ENCODE results near the gene TDRD6.
"Not testable (repeated sequence)": the region's sequence is repeated elsewhere in the genome, so short reads cannot be mapped to it uniquely, and the experiment has no call there.

The TDRD6 gene

GRCh38 chr6:46743425-46744158 lies 55.9 kb downstream of the TDRD6 start:
- DNase-seq (ENCODE audit: low read depth) = no peak

DNA sequence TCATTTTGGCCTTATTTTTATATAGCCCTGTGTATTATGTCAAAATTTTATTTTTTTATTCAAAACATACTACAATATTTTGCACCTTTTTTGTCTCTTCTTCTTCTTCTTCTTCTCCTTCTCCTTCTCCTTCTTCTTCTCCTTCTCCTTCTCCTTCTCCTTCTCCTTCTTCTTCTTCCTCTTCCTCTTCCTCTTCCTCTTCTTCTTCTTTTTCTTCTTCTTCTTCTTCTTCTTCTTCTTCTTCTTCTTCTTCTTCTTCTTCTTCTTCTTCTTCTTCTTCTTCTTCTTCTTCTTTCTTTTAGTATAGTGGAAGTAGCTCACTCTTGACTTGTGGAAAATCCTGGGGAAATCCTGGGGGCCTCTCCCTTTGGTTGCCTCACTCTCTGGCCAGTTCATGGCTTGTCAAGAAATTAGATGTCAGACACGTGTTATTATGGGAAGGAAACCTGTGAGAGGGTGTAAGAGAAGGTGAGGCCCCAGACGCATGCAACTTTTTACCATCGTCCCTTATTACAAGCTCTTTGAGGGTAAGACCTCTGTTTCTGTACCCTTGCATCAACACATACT lies 56.6 kb downstream of the TDRD6 start:
- not testable (repeated sequence) for DNase-seq (ENCODE audit: low read depth)

DNA sequence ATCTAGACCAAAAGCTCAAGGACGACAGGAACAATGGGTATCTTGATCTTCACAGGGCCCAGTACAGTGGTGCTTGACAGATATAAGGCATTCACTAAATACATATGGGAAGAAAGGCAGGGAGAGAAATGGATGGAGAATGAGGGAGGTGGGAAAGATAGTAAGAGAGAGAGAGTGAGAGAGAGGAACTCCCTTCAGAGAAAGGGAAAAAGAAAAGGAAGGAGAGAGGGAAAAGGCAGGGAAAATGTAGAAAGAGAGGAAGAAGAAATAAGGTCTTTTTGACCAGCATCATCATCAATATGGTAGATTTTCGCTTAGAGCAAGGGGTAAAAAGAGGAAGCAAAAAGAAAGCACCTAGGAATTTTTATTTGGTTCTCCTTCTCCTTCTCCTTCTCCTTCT lies 58.3 kb downstream of the TDRD6 start:
- DNase-seq (ENCODE audit: low read depth) = no peak

DNA sequence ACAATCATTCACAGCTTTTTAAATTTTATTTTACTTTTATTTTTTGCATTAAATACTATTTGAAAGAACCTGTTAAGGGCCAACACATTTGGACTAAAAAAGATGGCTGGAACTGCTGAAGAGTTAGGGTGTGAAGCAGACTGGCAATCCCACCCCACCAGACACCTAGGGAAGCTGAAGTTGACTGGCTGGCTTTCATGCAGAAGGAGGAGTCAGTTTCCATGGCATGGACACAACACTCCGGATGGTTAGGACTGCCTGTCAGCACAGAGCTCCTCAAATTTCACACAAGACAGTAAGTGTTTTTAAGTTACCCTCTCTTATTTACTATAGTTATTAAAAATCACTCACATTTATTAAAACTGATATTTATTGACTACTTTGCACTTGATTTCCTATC lies 59.0 kb downstream of the TDRD6 start, which contains the start of gene ANKRD66:
Gene ANKRD66, plus strand, starts transcription at position 238 of the 400 bp plus-strand sequence. CDS start 5,016 bp downstream, outside the sequence.
- no peak for DNase-seq (ENCODE audit: low read depth)

DNA sequence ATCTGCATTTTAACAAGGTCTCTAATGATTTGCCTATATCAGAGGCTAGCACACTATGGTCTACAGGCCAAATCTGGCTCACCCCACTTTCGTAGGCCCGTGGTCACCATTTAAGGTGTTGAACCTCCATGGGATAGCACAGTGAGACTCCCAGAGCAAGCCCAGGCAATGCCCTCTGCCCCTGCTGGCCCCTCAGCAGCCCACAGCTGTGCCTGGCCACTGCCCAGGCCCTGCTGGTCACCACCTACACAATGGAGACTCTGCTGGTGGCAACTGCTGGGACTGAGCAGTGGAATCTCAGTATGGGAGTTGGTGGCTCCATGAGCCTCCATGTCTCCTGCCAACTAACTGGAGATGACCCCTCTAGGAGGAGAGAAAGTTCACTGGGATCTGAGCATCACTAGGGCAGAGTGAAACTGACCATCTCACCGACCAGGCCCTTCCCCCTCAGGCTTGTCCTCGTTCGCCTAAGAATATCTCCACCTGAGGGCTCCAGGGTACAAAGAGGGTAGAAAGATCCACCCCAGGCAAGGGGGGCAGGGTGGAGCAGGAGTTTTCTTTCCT lies 61.3 kb downstream of the TDRD6 start:
- no peak for DNase-seq (ENCODE audit: low read depth)

GRCh38 chr6:46749731-46750130 lies 62.0 kb downstream of the TDRD6 start:
- no peak for DNase-seq (ENCODE audit: low read depth)

DNA sequence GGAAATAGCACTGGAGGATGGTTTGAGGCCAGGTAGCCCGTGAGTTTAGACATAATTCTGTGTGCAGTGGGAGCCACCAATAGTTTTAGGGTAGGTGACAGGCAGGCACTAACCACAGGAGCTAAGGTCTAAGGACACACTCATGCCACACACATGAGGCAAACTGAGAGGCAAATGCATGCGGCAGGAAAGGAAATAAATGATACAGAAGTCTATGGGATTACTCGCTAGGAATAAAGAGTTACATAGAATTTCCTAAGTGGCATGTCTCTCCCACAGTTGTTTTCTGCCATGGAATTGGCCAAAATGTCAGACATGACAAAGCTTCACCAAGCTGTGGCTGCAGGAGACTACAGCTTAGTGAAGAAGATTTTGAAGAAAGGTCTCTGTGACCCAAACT lies 64.0 kb downstream of the TDRD6 start:
- DNase-seq (ENCODE audit: low read depth) = no peak

All from activated T-cell treated with anti-CD3 and anti-CD28 coated beads for 24 hours (primary cell).